Activated CD4-positive, alpha-beta T cell treated with anti-CD3 and anti-CD28 coated beads, Interleukin-2, amount 10 ng/mL, durations not matched to agents 24 days and 14 days (primary cell): ENCODE measurements around the gene TRHDE. TPM values are rescaled to one million over a fixed set of nuclear protein-coding genes. Genes with fewer than 3 reads are reported as not detected.

ENCODE experiments used
- DNase-seq: peaks from one replicate; pipeline ENCODE4 v3.0.0; 2022
- H3K27ac Mint-ChIP-seq: one replicate; pipeline ENCODE4 v1.8.0; 2022; ENCODE audit warnings: mild to moderate bottlenecking, mixed read lengths
- H3K27me3 Mint-ChIP-seq: one replicate; pipeline ENCODE4 v1.8.0; 2022; ENCODE audit warnings: mixed read lengths
- H3K36me3 Mint-ChIP-seq: one replicate; pipeline ENCODE4 v1.8.0; 2022; ENCODE audit warnings: low read depth, mild to moderate bottlenecking, mixed read lengths
- H3K4me1 Mint-ChIP-seq: one replicate; pipeline ENCODE4 v1.8.0; 2021; ENCODE audit warnings: mixed read lengths
- H3K4me3 Mint-ChIP-seq: one replicate; pipeline ENCODE4 v1.8.0; 2022; ENCODE audit warnings: mild to moderate bottlenecking, moderate library complexity, mixed read lengths
- H3K9me3 Mint-ChIP-seq: one replicate; pipeline ENCODE4 v1.8.0; 2021; ENCODE audit warnings: mixed read lengths
- intact Hi-C: fragments of 100-400 bp; cut with micrococcal nuclease; formaldehyde crosslinking; loops from one replicate; pipeline ENCODE4 v1.15.1; 2023
- total RNA-seq: library from RNA; stranded (reverse); gene quantifications from 2 replicates; pipeline ENCODE4 v1.2.3, GENCODE V29; 2022

The TRHDE gene, protein sequence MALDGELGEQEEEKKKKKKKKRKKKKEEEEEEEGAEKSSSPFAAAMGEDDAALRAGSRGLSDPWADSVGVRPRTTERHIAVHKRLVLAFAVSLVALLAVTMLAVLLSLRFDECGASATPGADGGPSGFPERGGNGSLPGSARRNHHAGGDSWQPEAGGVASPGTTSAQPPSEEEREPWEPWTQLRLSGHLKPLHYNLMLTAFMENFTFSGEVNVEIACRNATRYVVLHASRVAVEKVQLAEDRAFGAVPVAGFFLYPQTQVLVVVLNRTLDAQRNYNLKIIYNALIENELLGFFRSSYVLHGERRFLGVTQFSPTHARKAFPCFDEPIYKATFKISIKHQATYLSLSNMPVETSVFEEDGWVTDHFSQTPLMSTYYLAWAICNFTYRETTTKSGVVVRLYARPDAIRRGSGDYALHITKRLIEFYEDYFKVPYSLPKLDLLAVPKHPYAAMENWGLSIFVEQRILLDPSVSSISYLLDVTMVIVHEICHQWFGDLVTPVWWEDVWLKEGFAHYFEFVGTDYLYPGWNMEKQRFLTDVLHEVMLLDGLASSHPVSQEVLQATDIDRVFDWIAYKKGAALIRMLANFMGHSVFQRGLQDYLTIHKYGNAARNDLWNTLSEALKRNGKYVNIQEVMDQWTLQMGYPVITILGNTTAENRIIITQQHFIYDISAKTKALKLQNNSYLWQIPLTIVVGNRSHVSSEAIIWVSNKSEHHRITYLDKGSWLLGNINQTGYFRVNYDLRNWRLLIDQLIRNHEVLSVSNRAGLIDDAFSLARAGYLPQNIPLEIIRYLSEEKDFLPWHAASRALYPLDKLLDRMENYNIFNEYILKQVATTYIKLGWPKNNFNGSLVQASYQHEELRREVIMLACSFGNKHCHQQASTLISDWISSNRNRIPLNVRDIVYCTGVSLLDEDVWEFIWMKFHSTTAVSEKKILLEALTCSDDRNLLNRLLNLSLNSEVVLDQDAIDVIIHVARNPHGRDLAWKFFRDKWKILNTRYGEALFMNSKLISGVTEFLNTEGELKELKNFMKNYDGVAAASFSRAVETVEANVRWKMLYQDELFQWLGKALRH
- total RNA-seq, result not detected in 2 replicates

- intact Hi-C loops, result no loop called here
- Mint-ChIP-seq H3K27me3 (peaks cover 48% of the 10 kb centered on the region), H3K36me3 (no peaks in the 10 kb centered on the region), H3K4me3 (peak within 1 kb of the TSS; percentile 64), H3K9me3 (no peaks in the 10 kb centered on the region), H3K27ac (no peak within 1 kb of the TSS), H3K4me1 (peaks cover 3% of the 10 kb centered on the region)
- DNase-seq, result no peak
Observed at GRCh38 chr12:72272091-72272661, at the start of gene TRHDE. TSS of gene TRHDE (plus strand) at chr12:72272370. CDS start at chr12:72272644, 274 bp downstream.

- H3K36me3 Mint-ChIP-seq, result no peaks in the 10 kb centered on the region
- no peaks in the 10 kb centered on the region for H3K27me3 Mint-ChIP-seq
- intact Hi-C loops, result no loop called here
- H3K4me3 Mint-ChIP-seq, result no peak overlapping the region
- no peak overlapping the region for H3K27ac Mint-ChIP-seq
- H3K9me3 Mint-ChIP-seq, result no peaks in the 10 kb centered on the region
- no peaks in the 10 kb centered on the region for H3K4me1 Mint-ChIP-seq
- no peak for DNase-seq
Observed at GRCh38 chr12:72226510-72226909, 45.7 kb upstream of the TRHDE start.

GRCh38 chr12:72228424-72228823, 43.7 kb upstream of the TRHDE start:
- DNase-seq, result no peak
- no peaks in the 10 kb centered on the region for H3K9me3 Mint-ChIP-seq
- H3K4me1 Mint-ChIP-seq, result no peaks in the 10 kb centered on the region
- H3K27ac Mint-ChIP-seq, result no peak overlapping the region
- intact Hi-C loops, result no loop called here
- H3K36me3 Mint-ChIP-seq, result no peaks in the 10 kb centered on the region
- no peaks in the 10 kb centered on the region for H3K27me3 Mint-ChIP-seq
- H3K4me3 Mint-ChIP-seq, result no peak overlapping the region

- Mint-ChIP-seq H3K36me3 (no peaks in the 10 kb centered on the region), H3K4me3 (no peak overlapping the region), H3K27me3 (no peaks in the 10 kb centered on the region), H3K9me3 (no peaks in the 10 kb centered on the region), H3K27ac (no peak overlapping the region), H3K4me1 (no peaks in the 10 kb centered on the region)
- intact Hi-C loops, result no loop called here
- DNase-seq, result no peak
Observed at GRCh38 chr12:72230589-72230988, 41.6 kb upstream of the TRHDE start.

GRCh38 chr12:72234886-72235285, 37.3 kb upstream of the TRHDE start:
- H3K36me3 Mint-ChIP-seq, result no peaks in the 10 kb centered on the region
- no peak overlapping the region for H3K4me3 Mint-ChIP-seq
- no peak overlapping the region for H3K27ac Mint-ChIP-seq
- no peaks in the 10 kb centered on the region for H3K27me3 Mint-ChIP-seq
- DNase-seq, result no peak
- H3K4me1 Mint-ChIP-seq, result no peaks in the 10 kb centered on the region
- H3K9me3 Mint-ChIP-seq, result no peaks in the 10 kb centered on the region
- intact Hi-C loops, result no loop called here

DNA sequence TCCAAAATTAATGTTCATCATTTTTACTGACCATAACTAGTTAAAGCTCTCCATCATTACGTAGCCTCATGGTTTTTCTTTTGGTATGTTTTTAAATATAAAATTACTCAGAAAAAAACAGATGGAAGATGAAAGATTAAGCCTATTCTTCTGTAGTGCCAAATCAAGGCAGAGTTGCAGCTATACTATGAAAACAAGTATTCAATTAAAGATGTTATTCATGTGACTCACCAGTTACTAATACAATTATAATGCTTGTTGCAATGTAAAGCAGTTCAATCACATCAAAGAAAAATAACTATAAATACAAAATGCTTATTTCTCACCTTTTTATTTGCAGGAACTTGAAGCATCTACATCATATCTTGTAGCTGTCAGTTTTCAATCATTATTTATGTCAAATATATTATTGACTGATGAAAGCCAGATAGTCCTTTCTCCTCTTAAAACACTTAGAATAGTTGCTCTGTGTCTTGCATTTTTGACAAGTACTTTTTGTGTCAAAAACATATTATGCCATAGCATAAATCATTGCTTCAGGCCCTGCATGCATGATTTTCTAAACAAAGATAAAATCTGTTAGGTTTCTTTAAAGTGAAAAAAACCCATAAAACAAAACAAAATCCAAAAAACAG, 36.0 kb upstream of the TRHDE start:
- no peak for DNase-seq
- H3K36me3 Mint-ChIP-seq, result no peaks in the 10 kb centered on the region
- no peak overlapping the region for H3K4me3 Mint-ChIP-seq
- intact Hi-C loops, result no loop called here
- no peak overlapping the region for H3K27ac Mint-ChIP-seq
- H3K4me1 Mint-ChIP-seq, result no peaks in the 10 kb centered on the region
- H3K9me3 Mint-ChIP-seq, result no peaks in the 10 kb centered on the region
- H3K27me3 Mint-ChIP-seq, result no peaks in the 10 kb centered on the region

- intact Hi-C loops, result no loop called here
- Mint-ChIP-seq H3K4me1 (no peaks in the 10 kb centered on the region), H3K4me3 (no peak overlapping the region), H3K27me3 (no peaks in the 10 kb centered on the region), H3K27ac (no peak overlapping the region), H3K36me3 (no peaks in the 10 kb centered on the region), H3K9me3 (no peaks in the 10 kb centered on the region)
- DNase-seq, result no peak
Observed at GRCh38 chr12:72241552-72241951, 30.6 kb upstream of the TRHDE start.

DNA sequence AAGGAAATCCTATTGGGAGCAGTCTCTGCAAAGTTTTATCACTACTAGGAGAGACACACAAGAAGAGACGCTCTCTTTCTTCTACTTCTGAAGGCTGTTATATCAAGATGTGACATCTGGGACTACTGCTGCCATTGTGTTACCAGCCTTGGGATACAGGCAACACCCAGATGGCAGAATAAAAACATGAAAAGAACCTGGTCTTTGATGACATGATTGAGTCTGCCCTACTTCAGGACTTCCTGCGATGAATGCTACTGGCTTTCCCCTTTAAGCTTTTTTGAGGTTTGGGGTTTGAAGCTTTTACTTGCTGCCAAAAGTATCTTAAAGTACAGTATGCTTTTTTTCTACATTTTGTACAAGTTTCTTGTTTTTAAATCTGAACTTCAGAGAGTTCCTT, 29.2 kb upstream of the TRHDE start:
- Mint-ChIP-seq H3K4me1 (no peaks in the 10 kb centered on the region), H3K27ac (no peak overlapping the region), H3K9me3 (no peaks in the 10 kb centered on the region), H3K36me3 (no peaks in the 10 kb centered on the region), H3K27me3 (no peaks in the 10 kb centered on the region), H3K4me3 (no peak overlapping the region)
- no peak for DNase-seq
- intact Hi-C loops, result no loop called here

DNA sequence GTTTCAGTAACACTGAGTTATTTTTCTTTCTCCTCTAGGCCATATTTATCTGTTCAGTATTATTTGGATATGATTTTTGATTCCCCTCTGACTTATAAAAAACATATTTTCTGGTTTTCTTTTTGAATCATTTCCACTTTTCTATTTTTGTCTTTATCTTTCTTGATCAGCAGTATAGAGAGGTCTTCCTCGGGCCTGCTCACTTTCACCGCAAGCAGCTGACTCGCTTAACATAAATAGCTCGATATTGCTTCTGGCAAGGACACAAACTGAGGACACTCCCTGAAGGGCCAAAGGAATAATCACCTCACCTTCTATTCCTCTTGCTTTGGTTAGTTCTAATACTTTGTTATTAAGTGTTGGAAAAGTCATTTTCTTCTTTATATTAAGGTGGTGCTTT, 25.8 kb upstream of the TRHDE start:
- no peaks in the 10 kb centered on the region for H3K4me1 Mint-ChIP-seq
- H3K27me3 Mint-ChIP-seq, result no peaks in the 10 kb centered on the region
- no peak overlapping the region for H3K4me3 Mint-ChIP-seq
- H3K27ac Mint-ChIP-seq, result no peak overlapping the region
- no peaks in the 10 kb centered on the region for H3K36me3 Mint-ChIP-seq
- no peak for DNase-seq
- peaks cover 5% of the 10 kb centered on the region for H3K9me3 Mint-ChIP-seq
- intact Hi-C loops, result no loop called here

DNA sequence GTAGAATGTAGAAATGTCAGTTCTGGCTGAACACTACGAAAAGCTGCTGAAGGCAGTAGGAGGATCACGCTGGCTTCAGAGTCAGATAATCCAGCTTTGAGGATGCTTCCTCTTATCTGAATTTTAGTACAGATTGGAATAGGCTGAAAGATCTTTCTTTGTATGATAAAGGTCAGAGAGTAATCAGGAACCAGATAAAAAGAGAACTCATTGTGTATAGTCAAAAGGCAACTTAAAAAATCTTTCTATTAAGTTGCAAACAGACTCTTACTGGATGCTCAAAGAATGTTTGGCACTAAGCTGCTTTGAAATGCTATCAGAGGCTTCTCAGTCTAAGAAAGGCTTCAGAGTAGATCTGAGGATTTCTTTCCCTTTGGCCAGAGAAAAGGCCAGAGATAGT, 21.8 kb upstream of the TRHDE start:
- Mint-ChIP-seq H3K36me3 (no peaks in the 10 kb centered on the region), H3K27me3 (no peaks in the 10 kb centered on the region), H3K9me3 (peaks cover 5% of the 10 kb centered on the region), H3K4me1 (no peaks in the 10 kb centered on the region), H3K27ac (no peak overlapping the region), H3K4me3 (no peak overlapping the region)
- no peak for DNase-seq
- intact Hi-C loops, result no loop called here

DNA sequence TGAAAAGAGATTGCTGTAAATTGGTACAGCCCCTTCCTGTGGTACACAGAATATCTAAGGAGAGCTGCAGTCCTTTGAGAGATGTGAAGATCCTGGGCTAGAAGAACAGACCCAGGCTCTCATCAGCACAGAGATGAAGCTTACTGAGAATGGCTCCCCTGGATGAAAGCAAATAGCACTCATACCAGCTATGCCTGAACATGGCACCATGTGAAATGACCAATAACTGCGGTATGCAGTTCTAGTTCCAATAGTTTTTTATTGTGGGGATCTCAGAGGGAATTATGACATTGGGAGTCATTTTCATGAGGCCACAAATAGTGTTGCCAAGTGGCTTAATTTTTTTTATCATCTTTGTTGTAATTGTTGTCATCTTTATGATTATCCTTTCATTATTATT, 15.4 kb upstream of the TRHDE start:
- H3K4me3 Mint-ChIP-seq, result no peak overlapping the region
- no peaks in the 10 kb centered on the region for H3K36me3 Mint-ChIP-seq
- H3K4me1 Mint-ChIP-seq, result no peaks in the 10 kb centered on the region
- intact Hi-C loops, result no loop called here
- DNase-seq, result no peak
- no peak overlapping the region for H3K27ac Mint-ChIP-seq
- peaks cover 3% of the 10 kb centered on the region for H3K9me3 Mint-ChIP-seq
- H3K27me3 Mint-ChIP-seq, result no peaks in the 10 kb centered on the region

- Mint-ChIP-seq H3K4me3 (no peak overlapping the region), H3K27me3 (peaks cover 1% of the 10 kb centered on the region), H3K4me1 (no peaks in the 10 kb centered on the region), H3K36me3 (no peaks in the 10 kb centered on the region), H3K27ac (no peak overlapping the region), H3K9me3 (no peaks in the 10 kb centered on the region)
- DNase-seq, result no peak
- intact Hi-C loops, result no loop called here
Observed at GRCh38 chr12:72261885-72262284, 10.3 kb upstream of the TRHDE start.

GRCh38 chr12:72264548-72265175, 7.5 kb upstream of the TRHDE start:
- intact Hi-C loops, result no loop called here
- no peak for DNase-seq
- Mint-ChIP-seq H3K27me3 (peaks cover 6% of the 10 kb centered on the region), H3K9me3 (no peaks in the 10 kb centered on the region), H3K36me3 (no peaks in the 10 kb centered on the region), H3K4me1 (no peaks in the 10 kb centered on the region), H3K27ac (no peak overlapping the region), H3K4me3 (no peak overlapping the region)
